Liver (tissue), 9 donors: ENCODE measurements around the gene NIP7. TPM values are rescaled to one million over a fixed set of nuclear protein-coding genes. Genes with fewer than 3 reads are reported as not detected.

ENCODE experiments used
- DNase-seq: peaks from one replicate; pipeline ENCODE4 v3.0.0-alpha.2; 2017; ENCODE audit warnings: low spot score
- H3K27ac ChIP-seq, 2 donors: one replicate each; pipeline ENCODE4 v1.7.0; 2013; ENCODE audit warnings: inconsistent platforms in 2 of 2, low read length in 2 of 2, control low read depth in 1 of 2, low read depth in 1 of 2, mild to moderate bottlenecking in 1 of 2
- H3K27me3 ChIP-seq, 4 donors: one replicate each; pipeline versions ENCODE4 v1.6.1 to v1.7.0; 2013; ENCODE audit warnings: low read length in 3 of 4, inconsistent platforms in 1 of 4, mild to moderate bottlenecking in 1 of 4, moderate library complexity in 1 of 4; ENCODE audit not compliant: control insufficient read depth in 4 of 4, insufficient read depth in 4 of 4
- H3K36me3 ChIP-seq, 4 donors: one replicate each; pipeline versions ENCODE4 v1.6.1 to v1.7.0; 2013; ENCODE audit warnings: low read length in 3 of 4, mild to moderate bottlenecking in 3 of 4, low read depth in 1 of 4, moderate library complexity in 1 of 4; ENCODE audit not compliant: control insufficient read depth in 4 of 4, insufficient read depth in 3 of 4
- H3K4me1 ChIP-seq, 4 donors: one replicate each; pipeline versions ENCODE4 v1.6.1 to v1.7.0; 2013; ENCODE audit warnings: low read length in 3 of 4, mild to moderate bottlenecking in 3 of 4, moderate library complexity in 1 of 4; ENCODE audit not compliant: control insufficient read depth in 4 of 4, insufficient read depth in 4 of 4
- H3K4me3 ChIP-seq, 3 donors: one replicate each; pipeline versions ENCODE4 v1.6.1 to v1.7.0; 2013; ENCODE audit warnings: low read length in 3 of 3, control low read depth in 1 of 3, low read depth in 1 of 3, mild to moderate bottlenecking in 1 of 3
- H3K9ac ChIP-seq, 2 donors: one replicate each; pipeline ENCODE4 v1.7.0; 2013; ENCODE audit warnings: low read length in 2 of 2, mild to moderate bottlenecking in 2 of 2, moderate library complexity in 2 of 2, control low read depth in 1 of 2, low read depth in 1 of 2
- H3K9me3 ChIP-seq, 4 donors: one replicate each; pipeline versions ENCODE4 v1.6.1 to v1.7.0; 2013; ENCODE audit warnings: low read length in 3 of 4; ENCODE audit not compliant: control insufficient read depth in 4 of 4
- ATF3 ChIP-seq: IDR thresholded peaks from 2 replicates; pipeline ENCODE4 v1.6.1; 2016; ENCODE audit warnings: antibody characterized with exemption
- CTCF ChIP-seq: fragments of 150-350 bp; IDR thresholded peaks from 2 replicates; pipeline ENCODE4 v1.5.1; 2017; ENCODE audit warnings: improper control_type of control experiment, low read depth, low read length; ENCODE audit not compliant: missing input control
- EGR1 ChIP-seq, 2 donors: IDR thresholded peaks; 2 replicates each; pipeline ENCODE4 v1.6.1; 2016 to 2018; ENCODE audit warnings: antibody characterized with exemption in 2 of 2, low read depth in 2 of 2
- FOXA1 ChIP-seq: IDR thresholded peaks from 2 replicates; pipeline ENCODE4 v1.6.1; 2016; ENCODE audit warnings: antibody characterized with exemption
- FOXA2 ChIP-seq: IDR thresholded peaks from 2 replicates; pipeline ENCODE4 v1.6.1; 2016; ENCODE audit warnings: antibody characterized with exemption
- GABPA ChIP-seq, 2 donors: IDR thresholded peaks in 1 of 2; conservative IDR thresholded peaks in 1 of 2; 2 replicates each; pipeline ENCODE4 v1.6.1; 2016; ENCODE audit warnings: antibody characterized with exemption in 2 of 2, mild to moderate bottlenecking in 1 of 2, moderate library complexity in 1 of 2
- HNF4A ChIP-seq, 2 donors: conservative IDR thresholded peaks; 2 replicates each; pipeline ENCODE4 v1.6.1; 2016; ENCODE audit warnings: antibody characterized with exemption in 2 of 2, mild to moderate bottlenecking in 2 of 2
- HNF4G ChIP-seq: IDR thresholded peaks from 2 replicates; pipeline ENCODE4 v1.6.1; 2016; ENCODE audit warnings: antibody characterized with exemption
- JUND ChIP-seq, 2 donors: IDR thresholded peaks; 2 replicates each; pipeline ENCODE4 v1.6.1; 2016; ENCODE audit warnings: antibody characterized with exemption in 2 of 2
- MAX ChIP-seq: IDR thresholded peaks from 2 replicates; pipeline ENCODE4 v1.6.1; 2016; ENCODE audit warnings: antibody characterized with exemption
- NR2F2 ChIP-seq: IDR thresholded peaks from 2 replicates; pipeline ENCODE4 v1.6.1; 2016; ENCODE audit warnings: antibody characterized with exemption
- RAD21 ChIP-seq, 2 donors: IDR thresholded peaks; 2 replicates each; pipeline ENCODE4 v1.6.1; 2016; ENCODE audit warnings: antibody characterized with exemption in 2 of 2, mild to moderate bottlenecking in 2 of 2
- RXRA ChIP-seq, 2 donors: IDR thresholded peaks; 2 replicates each; pipeline ENCODE4 v1.6.1; 2017 to 2018; ENCODE audit warnings: antibody characterized with exemption in 2 of 2, mild to moderate bottlenecking in 1 of 2
- SP1 ChIP-seq: IDR thresholded peaks from 2 replicates; pipeline ENCODE4 v1.6.1; 2018; ENCODE audit warnings: antibody characterized with exemption, mild to moderate bottlenecking
- TAF1 ChIP-seq: conservative IDR thresholded peaks from 2 replicates; pipeline ENCODE4 v1.6.1; 2016; ENCODE audit warnings: antibody characterized with exemption, mild to moderate bottlenecking
- YY1 ChIP-seq: IDR thresholded peaks from 2 replicates; pipeline ENCODE4 v1.6.1; 2016; ENCODE audit warnings: antibody characterized with exemption, mild to moderate bottlenecking
- ZBTB33 ChIP-seq: IDR thresholded peaks from 2 replicates; pipeline ENCODE4 v1.6.1; 2016; ENCODE audit warnings: antibody characterized with exemption
- WGBS: extraction: QIAGEN DNeasy Blood & Tissue Kit; methylation state at CpG from one replicate; pipeline ENCODE4 v1.1.7; 2013; 5-methylcytosine and 5-hydroxymethylcytosine counted together
- polyA plus RNA-seq, 2 donors: library from polyadenylated mRNA; stranded (reverse) in 1 of 2; unstranded in 1 of 2; fragments of 200-250 nt in 1 of 2; fragments of >200 nt in 1 of 2; fragmentation: Nextera tagmentation in 1 of 2; extraction: Ambion mirVana in 1 of 2; gene quantifications; one replicate each; pipeline versions ENCODE4 v1.2.1 to v1.2.3, GENCODE V29; 2013 to 2015
- total RNA-seq, 2 donors: library from RNA; depleted of rRNA; stranded (reverse); fragments of >200 nt; gene quantifications; one replicate each; pipeline ENCODE4 v1.2.3, GENCODE V29; 2014
- donor health status: healthy.
- donor health status: healthy.
- donor health status: healthy.
- donor health status: healthy.
- donor health status: healthy.

NIP7 gene
- total and polyA plus RNA-seq, 4 donors, result 7.4 to 14.0 (median 11.1) TPM

- TF ChIP-seq ZBTB33, result no peak
- TF ChIP-seq SP1, result no peak
- TF ChIP-seq ATF3, result no peak
- no peak for TF ChIP-seq EGR1 (IDR thresholded peaks at IDR 0.05; ENCODE audit: low read depth in 2 of 2)
- TF ChIP-seq JUND (IDR thresholded peaks at IDR 0.05), result no peak
- TF ChIP-seq TAF1, result no peak
Measured at GRCh38 chr16:69301187-69301586, 38.4 kb upstream of the NIP7 start (continued).

GRCh38 chr16:69301861-69302260 is 37.7 kb upstream of the NIP7 start:
- H3K9ac ChIP-seq, result no peak overlapping the region
- no peaks in the 10 kb centered on the region for H3K27me3 ChIP-seq
- H3K4me3 ChIP-seq, result no peak overlapping the region
- 92% methylated on average over 4 of the region's 4 CpGs for WGBS
- TF ChIP-seq JUND (IDR thresholded peaks at IDR 0.05) (no peak), YY1 (no peak), FOXA1 (no peak), HNF4A (conservative IDR thresholded peaks at IDR 0.05) (no peak), GABPA (IDR thresholded peaks at IDR 0.05 in 1 of 2, conservative IDR thresholded peaks at IDR 0.05 in 1 of 2) (no peak), CTCF (no peak), RAD21 (IDR thresholded peaks at IDR 0.05) (no peak), HNF4G (no peak), SP1 (no peak), NR2F2 (no peak), MAX (no peak), TAF1 (no peak), FOXA2 (no peak), ATF3 (no peak), EGR1 (IDR thresholded peaks at IDR 0.05; ENCODE audit: low read depth in 2 of 2) (no peak), RXRA (IDR thresholded peaks at IDR 0.05) (no peak)
- no peak overlapping the region for H3K27ac ChIP-seq
- H3K9me3 ChIP-seq, result no peaks in the 10 kb centered on the region
- no peak for DNase-seq
- peaks cover 0 to 11% (median 2%) of the 10 kb centered on the region in 4 donors for H3K36me3 ChIP-seq
- no peaks in the 10 kb centered on the region for H3K4me1 ChIP-seq

GRCh38 chr16:69302301-69302700 is 37.3 kb upstream of the NIP7 start:
- no peaks in the 10 kb centered on the region for H3K9me3 ChIP-seq
- H3K36me3 ChIP-seq, result peaks cover 0 to 11% (median 2%) of the 10 kb centered on the region in 4 donors
- H3K9ac ChIP-seq, result no peak overlapping the region
- H3K4me3 ChIP-seq, result no peak overlapping the region
- DNase-seq, result no peak
- WGBS, result 97% methylated on average over 4 of the region's 4 CpGs
- H3K4me1 ChIP-seq, result no peaks in the 10 kb centered on the region
- H3K27me3 ChIP-seq, result no peaks in the 10 kb centered on the region
- H3K27ac ChIP-seq, result no peak overlapping the region
- no peak for TF ChIP-seq RAD21 (IDR thresholded peaks at IDR 0.05)
- TF ChIP-seq ATF3, result no peak
- TF ChIP-seq YY1, result no peak
- no peak for TF ChIP-seq EGR1 (IDR thresholded peaks at IDR 0.05; ENCODE audit: low read depth in 2 of 2)
- no peak for TF ChIP-seq FOXA1
- no peak for TF ChIP-seq ZBTB33
- TF ChIP-seq NR2F2, result no peak
- no peak for TF ChIP-seq HNF4G
- TF ChIP-seq MAX, result no peak
- TF ChIP-seq RXRA (IDR thresholded peaks at IDR 0.05), result no peak
- no peak for TF ChIP-seq CTCF
- TF ChIP-seq SP1, result no peak
- TF ChIP-seq FOXA2, result no peak
